Lower lobe of right lung (tissue), 2 donors: ENCODE measurements around the gene TBPL1. TPM values are rescaled to one million over a fixed set of nuclear protein-coding genes. Genes with fewer than 3 reads are reported as not detected.

Experiments used
- ATAC-seq, 2 donors: fragments of 200-7000 bp; cut with Tn5 transposase; one replicate each; pipeline ENCODE4 v1.9.1; 2020 to 2022; ENCODE audit warnings: mild to moderate bottlenecking in 2 of 2, moderate library complexity in 2 of 2
- DNase-seq: peaks from one replicate; pipeline ENCODE4 v3.0.0-alpha.2; 2020
- H3K27ac ChIP-seq: fragments of 200-600 bp; one replicate; pipeline ENCODE4 v1.8.0; 2022
- H3K27me3 ChIP-seq: fragments of 200-600 bp; one replicate; pipeline ENCODE4 v1.8.0; 2022; ENCODE audit warnings: low read depth
- H3K36me3 ChIP-seq: fragments of 200-600 bp; one replicate; pipeline ENCODE4 v1.8.0; 2022; ENCODE audit warnings: mild to moderate bottlenecking
- H3K4me1 ChIP-seq: fragments of 200-600 bp; one replicate; pipeline ENCODE4 v1.8.0; 2022
- H3K4me3 ChIP-seq: fragments of 200-600 bp; one replicate; pipeline ENCODE4 v1.8.0; 2022; ENCODE audit warnings: mild to moderate bottlenecking
- H3K9me3 ChIP-seq: fragments of 200-600 bp; one replicate; pipeline ENCODE4 v1.8.0; 2022
- intact Hi-C: fragments of 100-400 bp; cut with DNase I; formaldehyde crosslinking; loops from one replicate; pipeline ENCODE4 v1.11.0; 2022
- total RNA-seq: library from RNA; stranded (reverse); fragmentation: NEBNext Ultra II Directional; extraction: Animal tissue kit (Norgen Biotek cat#: 25700); gene quantifications from one replicate; pipeline ENCODE4 v1.2.1, GENCODE V29; 2021
- TF ChIP-seq, protein P1 (sequence below): fragments of 200-600 bp; IDR thresholded peaks from one replicate; pipeline ENCODE4 v1.8.0; 2022; ENCODE audit warnings: antibody characterized with exemption, mild to moderate bottlenecking
- donor health status: DM: no; HTN: yes; CAD: no; lungs with severe emphysema.

Gene TBPL1
- total RNA-seq, 1 donor from 2014 or later: 21.1 TPM

DNA sequence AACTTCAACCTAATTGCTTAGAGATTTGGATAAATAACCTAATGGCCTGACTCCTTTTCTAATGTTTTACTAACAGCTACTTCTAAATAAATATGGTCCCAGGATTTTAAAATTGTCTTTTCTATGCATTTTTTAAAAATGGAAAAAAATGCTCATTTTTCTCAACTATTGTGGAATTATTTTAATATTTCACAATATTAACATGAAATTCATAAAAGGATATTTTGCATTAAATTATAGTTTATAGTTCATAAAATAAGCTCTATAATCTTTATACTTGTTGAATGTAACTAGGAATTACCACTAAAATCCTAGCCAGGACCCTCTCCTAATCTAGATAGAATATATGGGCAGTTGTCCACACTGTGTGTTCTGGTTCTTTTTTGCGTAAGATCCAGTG is 37.3 kb downstream of the TBPL1 start:
- TF ChIP-seq, protein P1, sequence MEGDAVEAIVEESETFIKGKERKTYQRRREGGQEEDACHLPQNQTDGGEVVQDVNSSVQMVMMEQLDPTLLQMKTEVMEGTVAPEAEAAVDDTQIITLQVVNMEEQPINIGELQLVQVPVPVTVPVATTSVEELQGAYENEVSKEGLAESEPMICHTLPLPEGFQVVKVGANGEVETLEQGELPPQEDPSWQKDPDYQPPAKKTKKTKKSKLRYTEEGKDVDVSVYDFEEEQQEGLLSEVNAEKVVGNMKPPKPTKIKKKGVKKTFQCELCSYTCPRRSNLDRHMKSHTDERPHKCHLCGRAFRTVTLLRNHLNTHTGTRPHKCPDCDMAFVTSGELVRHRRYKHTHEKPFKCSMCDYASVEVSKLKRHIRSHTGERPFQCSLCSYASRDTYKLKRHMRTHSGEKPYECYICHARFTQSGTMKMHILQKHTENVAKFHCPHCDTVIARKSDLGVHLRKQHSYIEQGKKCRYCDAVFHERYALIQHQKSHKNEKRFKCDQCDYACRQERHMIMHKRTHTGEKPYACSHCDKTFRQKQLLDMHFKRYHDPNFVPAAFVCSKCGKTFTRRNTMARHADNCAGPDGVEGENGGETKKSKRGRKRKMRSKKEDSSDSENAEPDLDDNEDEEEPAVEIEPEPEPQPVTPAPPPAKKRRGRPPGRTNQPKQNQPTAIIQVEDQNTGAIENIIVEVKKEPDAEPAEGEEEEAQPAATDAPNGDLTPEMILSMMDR: no peak
- Histone ChIP-seq H3K4me3 (no peak overlapping the region), H3K9me3 (no peaks in the 10 kb centered on the region), H3K36me3 (peaks cover 19% of the 10 kb centered on the region), H3K27ac (no peak overlapping the region), H3K4me1 (peaks cover 10% of the 10 kb centered on the region), H3K27me3 (no peaks in the 10 kb centered on the region)
- ATAC-seq (no peak), DNase-seq (no peak)
- intact Hi-C loops: no loop called here

DNA sequence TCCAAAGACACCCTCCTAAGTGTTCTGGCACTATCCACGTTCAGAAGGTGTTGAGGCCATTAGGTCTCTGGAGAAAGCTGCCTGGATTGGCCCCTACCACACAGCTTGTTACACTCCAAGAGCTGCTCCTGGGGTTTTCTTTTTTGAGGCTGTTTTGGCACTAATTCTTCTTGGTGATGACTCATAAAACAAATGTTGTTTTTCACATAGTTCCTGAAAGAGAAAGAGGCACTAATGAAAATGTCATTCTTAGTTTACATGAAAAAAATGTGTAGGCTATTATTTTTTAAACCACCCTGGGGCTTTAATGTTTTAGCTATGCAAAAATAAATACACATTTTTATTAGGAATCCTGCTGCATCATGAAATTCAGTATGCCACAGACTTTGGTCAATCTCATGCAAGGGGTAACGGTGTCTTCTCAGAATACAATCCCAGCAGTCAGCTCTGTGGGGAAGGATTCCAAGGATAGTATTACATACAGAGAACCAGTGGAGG is 38.1 kb downstream of the TBPL1 start:
- ATAC-seq: peak in 1 of 2 donors; percentile 29
- intact Hi-C loops: no loop called here

DNA sequence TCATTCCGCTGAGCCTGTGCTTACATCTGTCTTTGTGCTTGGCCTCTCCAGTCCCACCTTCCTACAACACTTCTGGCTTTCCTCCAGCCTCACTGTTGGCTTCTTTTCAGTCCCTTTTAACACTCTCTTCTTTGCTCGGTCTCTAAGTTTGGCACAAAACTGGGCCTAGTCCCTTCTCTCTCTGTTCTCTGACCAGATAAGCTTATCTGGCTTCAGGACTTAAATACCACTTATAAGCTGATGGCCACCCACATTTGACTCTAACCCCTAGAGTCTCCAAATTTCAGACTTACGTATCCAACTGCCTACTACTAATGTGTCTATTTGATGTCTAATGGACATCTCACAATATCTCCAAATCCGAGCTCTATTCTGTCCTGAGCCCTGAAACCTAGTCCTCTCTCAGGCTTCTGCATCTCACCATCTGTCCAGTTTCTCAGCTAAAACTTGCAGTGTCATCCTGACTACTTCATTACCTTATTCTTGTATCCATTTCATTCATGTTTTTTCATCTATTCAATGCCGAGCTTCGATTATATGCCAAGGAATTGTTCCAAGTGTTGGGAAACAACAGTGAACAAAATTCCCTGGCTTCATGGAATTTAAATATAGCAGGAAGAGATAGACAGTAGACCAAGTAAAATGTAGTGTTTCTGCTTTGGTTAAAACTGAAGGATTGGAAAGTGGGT is 40.1 kb downstream of the TBPL1 start:
- H3K4me1 ChIP-seq: peaks cover 10% of the 10 kb centered on the region
- H3K27me3 ChIP-seq: no peaks in the 10 kb centered on the region
- DNase-seq (no peak), ATAC-seq (no peak)
- H3K27ac ChIP-seq: no peak overlapping the region
- TF ChIP-seq, protein P1: no peak
- no peak overlapping the region for H3K4me3 ChIP-seq
- no peaks in the 10 kb centered on the region for H3K36me3 ChIP-seq
- intact Hi-C loops: no loop called here
- H3K9me3 ChIP-seq: no peaks in the 10 kb centered on the region

More for the DNA sequence above, 38.1 kb downstream of the TBPL1 start:
- H3K9me3 ChIP-seq: no peaks in the 10 kb centered on the region
- H3K4me3 ChIP-seq: no peak overlapping the region
- H3K36me3 ChIP-seq: peaks cover 11% of the 10 kb centered on the region
- TF ChIP-seq, protein P1: no peak
- H3K27ac ChIP-seq: no peak overlapping the region
- DNase-seq: no peak
- no peaks in the 10 kb centered on the region for H3K27me3 ChIP-seq
- H3K4me1 ChIP-seq: peaks cover 10% of the 10 kb centered on the region

DNA sequence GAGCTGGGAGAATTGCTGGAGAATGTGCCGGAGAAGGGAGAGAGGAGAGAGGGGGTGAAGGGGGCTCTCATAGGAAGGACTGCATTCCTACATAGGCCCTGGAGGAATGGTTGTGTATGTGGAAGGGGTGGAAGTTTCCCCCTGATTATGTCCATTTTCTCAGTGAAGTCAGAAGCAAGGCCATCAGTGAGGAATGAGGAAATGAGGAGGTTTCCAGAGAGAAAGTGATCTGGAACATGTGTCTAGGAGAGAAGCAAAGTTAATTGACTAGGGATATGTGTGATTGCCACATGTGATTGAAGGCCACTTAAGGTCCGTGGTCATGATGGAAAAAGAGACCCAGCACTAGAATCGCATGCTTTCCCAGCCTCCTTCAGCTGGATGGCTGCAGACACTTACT is 42.3 kb downstream of the TBPL1 start:
- TF ChIP-seq, protein P1: no peak
- Histone ChIP-seq H3K4me3 (no peak overlapping the region), H3K9me3 (no peaks in the 10 kb centered on the region), H3K36me3 (no peaks in the 10 kb centered on the region), H3K27me3 (no peaks in the 10 kb centered on the region), H3K4me1 (peaks cover 10% of the 10 kb centered on the region), H3K27ac (no peak overlapping the region)
- ATAC-seq (no peak), DNase-seq (no peak)
- intact Hi-C loops: no loop called here

DNA sequence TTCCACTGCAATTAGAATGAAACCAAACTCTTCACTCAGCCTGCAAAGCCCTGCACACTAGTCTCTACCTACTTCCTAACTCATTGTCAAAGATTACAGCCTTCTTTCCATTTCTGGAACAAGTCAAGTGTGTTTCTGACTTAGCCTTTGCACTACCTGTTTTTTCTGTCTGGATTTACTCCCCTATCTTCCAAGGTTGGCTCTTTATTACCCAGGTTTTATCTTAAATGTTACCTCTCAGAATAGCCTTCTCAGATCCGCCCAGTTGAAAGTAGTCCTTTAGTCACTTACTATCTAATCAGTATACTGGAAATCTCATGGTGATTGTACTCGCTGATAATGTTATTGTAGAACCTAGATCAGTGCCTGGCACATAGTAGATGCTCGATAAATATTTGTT is 42.7 kb downstream of the TBPL1 start:
- intact Hi-C loops: no loop called here
- Histone ChIP-seq H3K27ac (no peak overlapping the region), H3K9me3 (no peaks in the 10 kb centered on the region), H3K4me1 (peaks cover 10% of the 10 kb centered on the region), H3K36me3 (no peaks in the 10 kb centered on the region), H3K27me3 (no peaks in the 10 kb centered on the region), H3K4me3 (no peak overlapping the region)
- DNase-seq: no peak
- no peak for ATAC-seq
- TF ChIP-seq, protein P1: no peak
